SW480 (cell line): ENCODE data around the gene P2RX1.
"Not testable (repeated sequence)": the region's sequence is repeated elsewhere in the genome, so short reads cannot be mapped to it uniquely, and the experiment has no call there.

Experiments
- DNase-seq: peaks from one replicate; pipeline ENCODE4 v3.0.0-alpha.2; 2016; ENCODE audit warnings: low spot score

Gene P2RX1

GRCh38 chr17:3857261-3858105, 58.8 kb downstream of the P2RX1 start:
- no peak for DNase-seq

DNA sequence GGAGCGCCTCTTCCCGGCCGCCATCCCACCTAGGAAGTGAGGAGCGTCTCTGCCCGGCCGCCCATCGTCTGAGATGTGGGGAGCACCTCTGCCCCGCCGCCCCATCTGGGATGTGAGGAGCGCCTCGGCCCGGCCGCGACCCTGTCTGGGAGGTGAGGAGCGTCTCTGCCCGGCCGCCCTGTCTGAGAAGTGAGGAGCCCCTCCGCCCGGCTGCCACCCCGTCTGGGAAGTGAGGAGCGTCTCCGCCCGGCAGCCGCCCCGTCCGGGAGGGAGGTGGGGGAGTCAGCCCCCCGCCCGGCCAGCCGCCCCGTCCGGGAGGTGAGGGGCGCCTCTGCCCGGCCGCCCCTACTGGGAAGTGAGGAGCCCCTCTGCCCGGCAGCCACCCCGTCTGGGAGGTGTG, 62.1 kb downstream of the P2RX1 start:
- DNase-seq = not testable (repeated sequence)

- no peak for DNase-seq
Observed at GRCh38 chr17:3852561-3852960, 63.7 kb downstream of the P2RX1 start.

GRCh38 chr17:3851461-3852100, 64.7 kb downstream of the P2RX1 start:
- DNase-seq = no peak

DNA sequence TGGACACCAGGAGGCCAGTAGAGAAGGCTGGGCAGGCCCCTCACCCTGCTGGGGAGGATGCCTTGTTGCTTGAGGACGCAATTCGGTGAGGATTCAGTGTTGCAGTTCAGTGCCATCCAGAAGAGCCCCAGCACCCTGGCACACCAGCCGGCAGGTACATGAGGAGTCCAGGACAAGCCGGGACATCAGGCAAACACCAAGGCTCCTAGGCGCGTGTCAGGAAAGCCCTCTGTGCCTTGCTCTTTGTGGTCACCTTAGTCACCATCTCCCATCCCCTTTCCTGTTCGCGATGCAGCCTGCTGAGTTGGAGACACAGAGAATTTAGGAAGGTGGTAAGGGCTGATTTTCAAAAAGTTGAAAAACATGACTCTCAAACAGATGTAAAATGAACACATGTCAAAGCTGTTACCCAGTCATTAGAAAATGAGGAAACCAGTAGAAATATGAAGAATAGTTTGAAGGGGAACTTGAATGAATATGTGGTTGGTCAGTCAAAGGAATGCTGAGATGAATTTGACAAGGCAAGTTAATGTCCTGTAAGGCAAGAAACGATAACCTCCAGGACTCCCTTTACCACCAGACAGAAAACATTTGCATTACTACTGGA, 67.9 kb downstream of the P2RX1 start:
- DNase-seq = no peak

- DNase-seq = no peak
Observed at GRCh38 chr17:3847165-3847670, 69.0 kb downstream of the P2RX1 start.
